Peyer's patch (tissue), 4 donors: ENCODE measurements around the gene COX7C. TPM values are rescaled to one million over a fixed set of nuclear protein-coding genes. Genes with fewer than 3 reads are reported as not detected.

ENCODE experiments used
- DNase-seq, 3 donors: peaks; one replicate each; pipeline ENCODE4 v3.0.0-alpha.2; 2017 to 2019
- H3K27ac ChIP-seq, 4 donors: fragments of 200-600 bp; sonication (generic); one replicate each; pipeline ENCODE4 v1.5.1; 2016 to 2019
- H3K27me3 ChIP-seq, 2 donors: fragments of 200-600 bp; sonication (generic); one replicate each; pipeline ENCODE4 v1.5.1; 2019
- H3K36me3 ChIP-seq, 3 donors: fragments of 200-600 bp; sonication (generic); one replicate each; pipeline ENCODE4 v1.5.1; 2016 to 2019
- H3K4me1 ChIP-seq, 4 donors: fragments of 200-600 bp; sonication (generic); one replicate each; pipeline ENCODE4 v1.5.1; 2016 to 2019
- H3K4me3 ChIP-seq, 4 donors: fragments of 200-600 bp; sonication (generic); 1 replicate in 3 of 4; 2 replicates in 1 of 4; pipeline ENCODE4 v1.5.1; 2016 to 2019; ENCODE audit warnings: mild to moderate bottlenecking in 1 of 4
- H3K9me3 ChIP-seq, 4 donors: fragments of 200-600 bp; sonication (generic); one replicate each; pipeline ENCODE4 v1.5.1; 2016 to 2019; ENCODE audit warnings: mild to moderate bottlenecking in 1 of 4
- CTCF ChIP-seq, 6 experiments: fragments of 450-650 bp in 4 of 6; fragments of 200-600 bp in 2 of 6; sonication (generic) in 1 of 6; IDR thresholded peaks; one replicate each; pipeline ENCODE4 v1.5.1; 2017 to 2019; ENCODE audit warnings: antibody characterized with exemption in 6 of 6, mild to moderate bottlenecking in 3 of 6, moderate library complexity in 1 of 6
- POLR2A ChIP-seq, 2 donors: fragments of 450-650 bp; IDR thresholded peaks; one replicate each; pipeline ENCODE4 v1.5.1; 2017; ENCODE audit warnings: antibody characterized with exemption in 2 of 2, mild to moderate bottlenecking in 2 of 2, moderate library complexity in 2 of 2
- total RNA-seq, 4 donors: library from RNA; depleted of rRNA; stranded (reverse); fragments of >200 nt; gene quantifications; one replicate each; pipeline ENCODE4 v1.1.0, GENCODE V29; 2016

Gene COX7C
- total RNA-seq, 4 donors from 2014 or later, result 261 to 650 (median 538) TPM

GRCh38 chr5:86596476-86596875, 21.3 kb upstream of the COX7C start:
- H3K4me3 ChIP-seq, result no peak overlapping the region
- no peaks in the 10 kb centered on the region for H3K4me1 ChIP-seq
- no peak overlapping the region for H3K27ac ChIP-seq
- no peak for TF ChIP-seq POLR2A (IDR thresholded peaks at IDR 0.05)
- TF ChIP-seq CTCF (IDR thresholded peaks at IDR 0.05), result no peak
- no peaks in the 10 kb centered on the region for H3K36me3 ChIP-seq
- no peaks in the 10 kb centered on the region for H3K27me3 ChIP-seq
- peak in 1 of 3 donors; percentile 47 for DNase-seq
- no peaks in the 10 kb centered on the region for H3K9me3 ChIP-seq

- no peaks in the 10 kb centered on the region for H3K27me3 ChIP-seq
- no peak for DNase-seq
- no peaks in the 10 kb centered on the region for H3K4me1 ChIP-seq
- TF ChIP-seq CTCF (IDR thresholded peaks at IDR 0.05) (no peak), POLR2A (IDR thresholded peaks at IDR 0.05) (no peak)
- no peak overlapping the region for H3K27ac ChIP-seq
- no peak overlapping the region for H3K4me3 ChIP-seq
- H3K36me3 ChIP-seq, result no peaks in the 10 kb centered on the region
- no peaks in the 10 kb centered on the region for H3K9me3 ChIP-seq
These were observed 11.9 kb upstream of the COX7C start for GRCh38 chr5:86605881-86606280.

- Histone ChIP-seq H3K27me3 (no peaks in the 10 kb centered on the region), H3K4me1 (no peaks in the 10 kb centered on the region), H3K27ac (no peak overlapping the region), H3K9me3 (no peaks in the 10 kb centered on the region), H3K36me3 (no peaks in the 10 kb centered on the region), H3K4me3 (no peak overlapping the region)
- TF ChIP-seq POLR2A (IDR thresholded peaks at IDR 0.05) (no peak), CTCF (IDR thresholded peaks at IDR 0.05) (no peak)
- no peak for DNase-seq
These were observed 4.3 kb upstream of the COX7C start for GRCh38 chr5:86613455-86613854.

- TF ChIP-seq POLR2A (IDR thresholded peaks at IDR 0.05) (no peak), CTCF (IDR thresholded peaks at IDR 0.05) (peak in 1 of 6 experiments; percentile 3)
- Histone ChIP-seq H3K9me3 (no peaks in the 10 kb centered on the region), H3K4me3 (peak overlapping the region in 1 of 4 donors; percentile 97), H3K27ac (no peak overlapping the region), H3K36me3 (peaks cover 0 to 30% (median 0%) of the 10 kb centered on the region in 3 donors), H3K27me3 (no peaks in the 10 kb centered on the region), H3K4me1 (peaks cover 0 to 10% (median 0%) of the 10 kb centered on the region in 4 donors)
- DNase-seq, result no peak
These were observed 409 bp upstream of the COX7C start for GRCh38 chr5:86617309-86617755.

- DNase-seq, result no peak
- no peak for TF ChIP-seq CTCF (IDR thresholded peaks at IDR 0.05)
- TF ChIP-seq POLR2A (IDR thresholded peaks at IDR 0.05), result no peak
- H3K4me1 ChIP-seq, result peaks cover 0 to 5% (median 0%) of the 10 kb centered on the region in 4 donors
- no peaks in the 10 kb centered on the region for H3K27me3 ChIP-seq
- H3K27ac ChIP-seq, result no peak overlapping the region
- H3K4me3 ChIP-seq, result no peak overlapping the region
- H3K9me3 ChIP-seq, result no peaks in the 10 kb centered on the region
- peaks cover 0 to 34% (median 0%) of the 10 kb centered on the region in 3 donors for H3K36me3 ChIP-seq
These were observed 6.2 kb downstream of the COX7C start for GRCh38 chr5:86623785-86624483.
